Activated effector memory CD4-positive, alpha-beta T cell treated with anti-CD3 and anti-CD28 coated beads, Interleukin-2, amount 50 U/mL, for 16 hours (primary cell): ENCODE measurements around the gene MPP7.

Experiments
- DNase-seq: peaks from one replicate; pipeline ENCODE4 v3.0.0-alpha.2; 2020

The MPP7 gene

DNA sequence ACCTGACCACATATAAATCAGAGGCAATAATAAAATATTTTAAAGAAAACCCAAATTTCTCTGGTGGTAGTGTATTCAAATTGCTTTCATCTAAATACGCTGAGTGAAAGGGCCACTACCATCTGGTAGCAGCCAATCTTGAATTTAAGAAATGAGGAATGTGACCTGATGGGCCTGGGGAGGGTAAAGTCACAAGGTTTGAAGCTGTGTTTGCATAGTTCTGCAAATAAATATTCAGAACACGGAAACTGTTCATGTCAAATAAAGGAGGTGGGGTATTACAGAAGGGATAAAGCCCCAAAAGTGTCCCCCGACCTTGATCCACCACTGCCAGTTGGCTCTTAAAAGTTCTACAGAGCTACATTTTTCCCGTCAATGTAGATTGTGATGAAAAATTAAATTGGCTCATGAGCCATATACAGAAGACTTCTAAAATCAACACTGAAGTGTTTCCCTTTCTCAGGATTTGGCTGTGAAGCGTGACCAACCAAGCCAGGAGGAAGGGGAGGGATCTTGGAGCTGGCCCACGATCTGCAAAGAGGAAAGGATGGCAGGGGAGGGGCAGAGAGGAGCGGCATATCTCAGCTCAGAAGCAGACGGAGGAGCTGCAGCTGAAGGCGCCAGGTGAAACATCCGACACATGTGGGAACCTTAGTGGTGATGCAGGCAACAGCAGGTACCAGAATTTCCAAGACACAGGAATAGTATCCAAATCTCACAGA is 39.6 kb downstream of the MPP7 start:
- no peak for DNase-seq

DNA sequence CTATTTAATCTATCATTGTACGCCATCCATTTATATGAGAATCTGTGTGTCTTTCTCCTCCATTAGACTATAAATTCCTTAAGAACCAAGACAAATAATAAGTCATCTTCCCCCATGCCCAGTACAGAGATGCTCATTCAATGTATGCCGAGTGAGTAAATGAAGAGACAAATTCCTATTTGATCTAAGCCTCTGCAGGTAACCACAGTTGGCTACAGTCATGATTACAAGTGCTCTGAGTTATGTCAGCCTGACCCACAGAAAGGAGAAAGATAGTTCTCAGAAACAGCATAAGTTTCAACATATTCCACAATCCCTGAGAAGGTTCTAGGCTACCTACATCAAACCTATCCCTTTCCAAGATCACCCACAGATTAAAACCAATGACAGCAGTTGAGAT is 46.1 kb downstream of the MPP7 start:
- no peak for DNase-seq

DNA sequence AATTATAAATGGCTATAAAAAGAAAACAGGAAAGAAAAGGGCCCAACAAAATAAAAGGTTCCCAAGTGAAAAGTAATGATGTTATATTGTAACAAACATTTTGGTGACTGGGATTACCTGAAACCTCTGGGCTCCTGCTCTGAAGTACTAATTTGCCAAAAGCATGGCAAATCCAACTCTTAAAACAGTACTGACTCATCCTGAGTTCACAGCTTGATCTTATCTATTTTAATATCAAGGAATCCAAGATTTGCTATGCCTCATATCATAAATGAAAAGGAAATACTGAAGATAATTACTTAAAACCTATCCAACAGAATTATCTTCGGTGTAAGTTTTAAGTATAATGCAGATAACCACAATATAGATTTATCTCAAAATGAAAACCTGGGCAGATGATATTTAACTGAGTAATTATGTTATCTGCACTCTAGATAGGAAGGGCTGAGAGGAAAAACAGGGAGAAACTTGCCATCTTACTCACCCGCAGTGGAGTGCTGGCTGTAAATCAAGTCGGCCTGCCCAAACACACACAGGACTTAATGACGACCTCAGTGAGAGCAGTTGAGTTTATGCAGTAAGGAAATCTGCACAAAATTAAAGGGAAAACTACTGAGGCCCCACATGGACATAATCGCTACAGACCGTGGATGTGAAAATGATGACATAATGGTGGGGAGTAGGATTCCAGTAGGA is 48.4 kb downstream of the MPP7 start:
- no peak for DNase-seq

DNA sequence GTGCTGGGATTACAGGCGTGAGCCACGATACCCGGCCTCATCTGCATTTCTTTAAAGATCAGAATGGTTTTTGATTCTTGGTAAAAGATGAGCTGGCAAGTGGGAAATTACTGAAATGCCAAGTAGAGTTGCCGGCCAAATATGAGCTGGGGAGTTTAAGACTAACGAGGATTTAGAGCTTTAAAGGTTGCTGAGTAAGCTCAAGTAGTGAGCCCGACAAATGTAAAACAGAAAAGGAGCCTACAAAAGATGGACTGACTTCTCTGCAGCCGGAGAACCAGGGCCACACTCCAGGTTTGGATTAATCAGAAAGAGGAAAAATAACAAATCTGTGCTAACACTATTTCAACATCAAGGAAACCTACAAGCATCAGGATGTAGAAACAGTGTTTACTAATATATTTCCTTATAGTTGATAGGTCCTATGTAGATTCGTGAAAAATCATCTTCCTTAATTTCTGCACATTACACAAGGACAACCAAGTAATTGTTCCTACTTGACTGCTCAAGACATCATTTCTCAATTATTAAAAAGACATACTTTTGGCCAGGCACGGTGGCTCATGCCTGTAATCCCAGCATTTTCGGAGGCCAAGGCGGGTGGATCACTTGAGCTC is 49.6 kb downstream of the MPP7 start:
- no peak for DNase-seq
